Esophagus muscularis mucosa (tissue), 4 donors: ENCODE data around the gene FADS1.

Experiments used
- CTCF ChIP-seq, 3 experiments: fragments of 200-600 bp in 2 of 3; fragments of 450-650 bp in 1 of 3; sonication (generic) in 2 of 3; IDR thresholded peaks; one replicate each; pipeline ENCODE4 v1.5.1; 2017 to 2019; ENCODE audit warnings: antibody characterized with exemption in 3 of 3, mild to moderate bottlenecking in 2 of 3, moderate library complexity in 1 of 3
- EP300 ChIP-seq: sonication (generic); formaldehyde crosslinking; IDR thresholded peaks from one replicate; pipeline ENCODE4 v1.6.1; 2017; ENCODE audit warnings: antibody characterized with exemption
- POLR2A ChIP-seq: fragments of 450-650 bp; IDR thresholded peaks from one replicate; pipeline ENCODE4 v1.6.1; 2017; ENCODE audit warnings: antibody characterized with exemption, moderate library complexity, mild to moderate bottlenecking, low read depth
- POLR2AphosphoS5 ChIP-seq, 2 donors: sonication (generic); formaldehyde crosslinking; IDR thresholded peaks; one replicate each; pipeline ENCODE4 v1.6.1; 2017; ENCODE audit warnings: antibody characterized with exemption in 2 of 2

- TF ChIP-seq CTCF (IDR thresholded peaks at IDR 0.05) (no peak), POLR2AphosphoS5 (IDR thresholded peaks at IDR 0.05) (no peak), POLR2A (no peak), EP300 (no peak)
These were observed 51.1 kb downstream of the FADS1 start for GRCh38 chr11:61765550-61766253.
